Measurements from ENCODE around the gene ROBO1. TPM values are rescaled to one million over a fixed set of nuclear protein-coding genes. Genes with fewer than 3 reads are reported as not detected.

ROBO1 gene
- total and polyA plus RNA-seq, 2 of the 13 experiments (the other 11 are each of a cell fraction or from before 2014, with no cell fraction given) = 52.2 to 71.0 TPM

DNA sequence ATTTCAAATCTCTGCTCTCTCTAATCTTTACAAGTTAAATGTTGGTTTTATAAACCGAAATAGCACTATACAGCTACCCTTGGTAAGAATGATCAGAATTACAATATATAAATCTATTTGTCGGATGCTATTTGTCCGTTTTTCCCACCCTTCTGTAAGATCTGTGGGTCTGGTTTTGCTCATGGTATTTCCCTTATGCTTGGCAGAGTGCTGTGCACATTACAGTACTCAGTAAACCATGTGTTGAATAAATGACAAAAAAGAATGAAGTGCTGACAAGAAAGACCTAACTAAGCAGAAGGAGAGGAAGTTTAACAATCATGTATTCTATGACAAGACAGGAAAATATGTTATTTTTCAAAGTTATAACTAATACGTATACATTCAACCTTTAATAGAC lies 827.2 kb downstream of the ROBO1 start:
- no peak for FAIRE-seq
- Histone ChIP-seq H3K9ac (ENCODE audit: insufficient read depth, low read depth, low read length) (no peak overlapping the region), H3K4me1 (ENCODE audit: insufficient read depth, low read length) (no peaks in the 10 kb centered on the region), H3K79me2 (ENCODE audit: insufficient read depth, low read length) (peaks cover 58% of the 10 kb centered on the region), H3K4me3 (replicated peaks in 1 of 3; ENCODE audit: insufficient read depth in 1 of 3, low read depth in 2 of 3, low read length in 3 of 3) (no peak overlapping the region), H3K9me3 (ENCODE audit: low read length) (no peaks in the 10 kb centered on the region), H2AFZ (ENCODE audit: low read length) (no peak overlapping the region), H3K27ac (ENCODE audit: extremely low read length, insufficient read depth, low read length) (no peak overlapping the region), H3K27me3 (ENCODE audit: control insufficient read depth in 1 of 2, insufficient read depth in 2 of 2, low read length in 2 of 2) (no peaks in the 10 kb centered on the region), H3K36me3 (replicated peaks in 1 of 2; ENCODE audit: control insufficient read depth in 1 of 2, insufficient read depth in 2 of 2, low read length in 2 of 2) (peaks cover 3 to 10% of the 10 kb centered on the region in 2 experiments; a peak in 3 of 5 replicates), H4K20me1 (ENCODE audit: insufficient read depth, low read length) (no peaks in the 10 kb centered on the region; the same call in 1 of the 2 replicates), H3K4me2 (ENCODE audit: low read depth, low read length) (no peak overlapping the region)
- ChIA-PET CTCF (ENCODE audit: low intra/inter-chr PET ratio, low total read pairs) (no interaction called here), POLR2A (interaction anchor here (1.6 kb wide), 1 partner anchor 22 kb away, joined by 4 read pairs; no protein-coding TSS in a partner anchor)
- intact Hi-C loops (cut with micrococcal nuclease; ENCODE audit: unreplicated experiment) = no loop called here
- no TSS peak for BruUV-seq (replicated peaks)
- DNase-seq (ENCODE audit: low spot score) = no peak
- in situ Hi-C loops (cut with HindIII; ENCODE audit: extremely low pct_ligation_motif_present, low pct_unique_long_range_greater_than_20kb) = no loop called here
- TF ChIP-seq, protein P1, sequence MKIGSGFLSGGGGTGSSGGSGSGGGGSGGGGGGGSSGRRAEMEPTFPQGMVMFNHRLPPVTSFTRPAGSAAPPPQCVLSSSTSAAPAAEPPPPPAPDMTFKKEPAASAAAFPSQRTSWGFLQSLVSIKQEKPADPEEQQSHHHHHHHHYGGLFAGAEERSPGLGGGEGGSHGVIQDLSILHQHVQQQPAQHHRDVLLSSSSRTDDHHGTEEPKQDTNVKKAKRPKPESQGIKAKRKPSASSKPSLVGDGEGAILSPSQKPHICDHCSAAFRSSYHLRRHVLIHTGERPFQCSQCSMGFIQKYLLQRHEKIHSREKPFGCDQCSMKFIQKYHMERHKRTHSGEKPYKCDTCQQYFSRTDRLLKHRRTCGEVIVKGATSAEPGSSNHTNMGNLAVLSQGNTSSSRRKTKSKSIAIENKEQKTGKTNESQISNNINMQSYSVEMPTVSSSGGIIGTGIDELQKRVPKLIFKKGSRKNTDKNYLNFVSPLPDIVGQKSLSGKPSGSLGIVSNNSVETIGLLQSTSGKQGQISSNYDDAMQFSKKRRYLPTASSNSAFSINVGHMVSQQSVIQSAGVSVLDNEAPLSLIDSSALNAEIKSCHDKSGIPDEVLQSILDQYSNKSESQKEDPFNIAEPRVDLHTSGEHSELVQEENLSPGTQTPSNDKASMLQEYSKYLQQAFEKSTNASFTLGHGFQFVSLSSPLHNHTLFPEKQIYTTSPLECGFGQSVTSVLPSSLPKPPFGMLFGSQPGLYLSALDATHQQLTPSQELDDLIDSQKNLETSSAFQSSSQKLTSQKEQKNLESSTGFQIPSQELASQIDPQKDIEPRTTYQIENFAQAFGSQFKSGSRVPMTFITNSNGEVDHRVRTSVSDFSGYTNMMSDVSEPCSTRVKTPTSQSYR (CRISPR knock-in tag; IDR thresholded peaks at IDR 0.05; ENCODE audit: borderline replicate concordance) = no peak
- TF ChIP-seq ZNF460 (CRISPR knock-in tag; IDR thresholded peaks at IDR 0.05; ENCODE audit: borderline replicate concordance) = no peak
- ATAC-seq = no peak
- 97% methylated on average over 4 of the region's 4 CpGs for WGBS (ENCODE audit: low lambda C conversion rate)

DNA sequence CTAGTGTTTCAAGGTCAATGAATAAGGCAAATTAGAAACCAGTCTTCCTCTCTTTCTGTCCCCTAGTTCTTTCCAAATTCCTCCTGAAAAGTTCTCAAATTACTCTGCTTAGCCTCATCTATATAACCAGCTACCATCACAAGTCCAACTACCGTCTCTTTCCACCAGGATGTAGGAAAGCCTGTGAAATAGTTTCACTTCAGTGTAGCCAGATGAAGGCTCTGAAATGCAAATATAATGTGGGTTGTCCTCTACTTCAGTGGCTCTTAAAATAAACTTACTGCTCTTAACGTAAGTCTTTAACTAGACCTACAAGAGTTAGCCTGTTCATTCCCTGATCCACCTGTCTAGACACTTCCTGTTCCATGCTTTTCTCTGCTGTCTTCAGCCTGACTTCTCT lies 827.7 kb downstream of the ROBO1 start:
- no peaks in the 10 kb centered on the region for H3K27me3 ChIP-seq (ENCODE audit: control insufficient read depth in 1 of 2, insufficient read depth in 2 of 2, low read length in 2 of 2)
- H3K79me2 ChIP-seq (ENCODE audit: insufficient read depth, low read length) = peaks cover 61% of the 10 kb centered on the region
- ChIA-PET CTCF (ENCODE audit: low intra/inter-chr PET ratio, low total read pairs) (no interaction called here), POLR2A (no interaction called here)
- in situ Hi-C loops (cut with HindIII; ENCODE audit: extremely low pct_ligation_motif_present, low pct_unique_long_range_greater_than_20kb) (no loop called here), intact Hi-C loops (cut with micrococcal nuclease; ENCODE audit: unreplicated experiment) (no loop called here)
- no peaks in the 10 kb centered on the region for H3K4me1 ChIP-seq (ENCODE audit: insufficient read depth, low read length)
- H2AFZ ChIP-seq (ENCODE audit: low read length) = no peak overlapping the region
- peaks cover 3 to 10% of the 10 kb centered on the region in 2 experiments; a peak in 3 of 5 replicates for H3K36me3 ChIP-seq (replicated peaks in 1 of 2; ENCODE audit: control insufficient read depth in 1 of 2, insufficient read depth in 2 of 2, low read length in 2 of 2)
- H3K9ac ChIP-seq (ENCODE audit: insufficient read depth, low read depth, low read length) = no peak overlapping the region
- H4K20me1 ChIP-seq (ENCODE audit: insufficient read depth, low read length) = no peaks in the 10 kb centered on the region; the same call in 1 of the 2 replicates
- no peak overlapping the region for H3K4me2 ChIP-seq (ENCODE audit: low read depth, low read length)
- DNase-seq (ENCODE audit: low spot score) (no peak), FAIRE-seq (no peak), ATAC-seq (peak; percentile 43; the same call in 2 of the 3 replicates)
- no peak overlapping the region for H3K27ac ChIP-seq (ENCODE audit: extremely low read length, insufficient read depth, low read length)
- TF ChIP-seq NFE2 (CRISPR knock-in tag; IDR thresholded peaks at IDR 0.05) = no peak
- BruUV-seq (replicated peaks) = no TSS peak
- no peaks in the 10 kb centered on the region for H3K9me3 ChIP-seq (ENCODE audit: low read length)
- H3K4me3 ChIP-seq (replicated peaks in 1 of 3; ENCODE audit: insufficient read depth in 1 of 3, low read depth in 2 of 3, low read length in 3 of 3) = no peak overlapping the region
- whole genome bisulfite sequencing (ENCODE audit: low lambda C conversion rate) = 97% methylated on average over 2 of the region's 2 CpGs
